ENCODE data around the gene TCEANC.

TCEANC gene

GRCh38 chrX:13693341-13693961 lies 40.5 kb downstream of the TCEANC start:
- no peak for TF ChIP-seq ZNF274 (IDR thresholded peaks at IDR 0.05; ENCODE audit: low read depth, low read length)
- peak overlapping the region; percentile 98; the same call in 1 of the 2 replicates for H3K4me3 ChIP-seq (ENCODE audit: low read length)

GRCh38 chrX:13694359-13694758 lies 41.4 kb downstream of the TCEANC start:
- peak overlapping the region; percentile 49; the same call in 1 of the 2 replicates for H3K4me3 ChIP-seq (ENCODE audit: low read length)

GRCh38 chrX:13694983-13695382 lies 42.0 kb downstream of the TCEANC start:
- peak overlapping the region; percentile 49; the same call in 1 of the 2 replicates for H3K4me3 ChIP-seq (ENCODE audit: low read length)
- TF ChIP-seq ZNF274 (IDR thresholded peaks at IDR 0.05; ENCODE audit: low read depth, low read length): no peak

More at GRCh38 chrX:13694359-13694758, 41.4 kb downstream of the TCEANC start:
- no peak for TF ChIP-seq ZNF274 (IDR thresholded peaks at IDR 0.05; ENCODE audit: low read depth, low read length)

GRCh38 chrX:13695601-13696115 lies 42.7 kb downstream of the TCEANC start:
- TF ChIP-seq ZNF274 (IDR thresholded peaks at IDR 0.05; ENCODE audit: low read depth, low read length): no peak
- peak overlapping the region; percentile 19; the same call in 1 of the 2 replicates for H3K4me3 ChIP-seq (ENCODE audit: low read length)

GRCh38 chrX:13697455-13697854 lies 44.5 kb downstream of the TCEANC start:
- no peak overlapping the region; the same call in 1 of the 2 replicates for H3K4me3 ChIP-seq (ENCODE audit: low read length)
- no peak for TF ChIP-seq ZNF274 (IDR thresholded peaks at IDR 0.05; ENCODE audit: low read depth, low read length)

GRCh38 chrX:13697976-13698375 lies 45.0 kb downstream of the TCEANC start:
- no peak overlapping the region; the same call in 1 of the 2 replicates for H3K4me3 ChIP-seq (ENCODE audit: low read length)
- TF ChIP-seq ZNF274 (IDR thresholded peaks at IDR 0.05; ENCODE audit: low read depth, low read length): no peak

GRCh38 chrX:13698432-13698831 lies 45.5 kb downstream of the TCEANC start:
- H3K4me3 ChIP-seq (ENCODE audit: low read length): no peak overlapping the region; the same call in 1 of the 2 replicates
- no peak for TF ChIP-seq ZNF274 (IDR thresholded peaks at IDR 0.05; ENCODE audit: low read depth, low read length)

GRCh38 chrX:13699183-13699826 lies 46.4 kb downstream of the TCEANC start:
- TF ChIP-seq ZNF274 (IDR thresholded peaks at IDR 0.05; ENCODE audit: low read depth, low read length): no peak
- peak overlapping the region; percentile 25 for H3K4me3 ChIP-seq (ENCODE audit: low read length)

- no peak for TF ChIP-seq ZNF274 (IDR thresholded peaks at IDR 0.05; ENCODE audit: low read depth, low read length)
Observed at GRCh38 chrX:13700380-13700779, 47.4 kb downstream of the TCEANC start.

GRCh38 chrX:13702111-13702789 lies 49.3 kb downstream of the TCEANC start:
- TF ChIP-seq ZNF274 (IDR thresholded peaks at IDR 0.05; ENCODE audit: low read depth, low read length): no peak
- no peak overlapping the region for H3K4me3 ChIP-seq (ENCODE audit: low read length)

More at GRCh38 chrX:13700380-13700779, 47.4 kb downstream of the TCEANC start:
- no peak overlapping the region for H3K4me3 ChIP-seq (ENCODE audit: low read length)

GRCh38 chrX:13703135-13703534 lies 50.2 kb downstream of the TCEANC start:
- no peak overlapping the region for H3K4me3 ChIP-seq (ENCODE audit: low read length)
- no peak for TF ChIP-seq ZNF274 (IDR thresholded peaks at IDR 0.05; ENCODE audit: low read depth, low read length)

GRCh38 chrX:13703589-13703988 lies 50.6 kb downstream of the TCEANC start:
- no peak overlapping the region for H3K4me3 ChIP-seq (ENCODE audit: low read length)
- TF ChIP-seq ZNF274 (IDR thresholded peaks at IDR 0.05; ENCODE audit: low read depth, low read length): no peak

- no peak for TF ChIP-seq ZNF274 (IDR thresholded peaks at IDR 0.05; ENCODE audit: low read depth, low read length)
- no peak overlapping the region for H3K4me3 ChIP-seq (ENCODE audit: low read length)
Observed at GRCh38 chrX:13711141-13711540, 58.2 kb downstream of the TCEANC start.

All from GM08714 (cell line).